ENCODE results near the gene AXL.
A peak's percentile ranks its signal among the peaks of the same experiment; 100 is the strongest.
"Not testable (repeated sequence)": the region's sequence is repeated elsewhere in the genome, so short reads cannot be mapped to it uniquely, and the experiment has no call there.

AXL gene

GRCh38 chr19:41192574-41193429 is 26.2 kb upstream of the AXL start, which contains the start of gene CYP2S1:
Gene CYP2S1, plus strand, starts transcription at chr19:41193219. Its CDS starts 46 bp downstream, at chr19:41193265.
- Histone ChIP-seq H3K4me1 (ENCODE audit: control insufficient read depth, insufficient read depth, low read length, poor library complexity, severe bottlenecking) (peaks cover 31% of the 10 kb centered on the region), H3K9me3 (ENCODE audit: control insufficient read depth, low read length) (no peaks in the 10 kb centered on the region), H3K27ac (ENCODE audit: low read depth, low read length, severe bottlenecking) (no peak within 1 kb of the TSS), H3K36me3 (ENCODE audit: control insufficient read depth, insufficient read depth, low read length) (no peaks in the 10 kb centered on the region), H3K4me3 (ENCODE audit: extremely low read depth, insufficient read depth, low read length, poor library complexity, severe bottlenecking) (peak within 1 kb of the TSS; percentile 51)
- 5% methylated on average over 43 to 46 of the region's 58 CpGs for WGBS, 2 experiments (ENCODE audit: insufficient coverage in 2 of 2)

DNA sequence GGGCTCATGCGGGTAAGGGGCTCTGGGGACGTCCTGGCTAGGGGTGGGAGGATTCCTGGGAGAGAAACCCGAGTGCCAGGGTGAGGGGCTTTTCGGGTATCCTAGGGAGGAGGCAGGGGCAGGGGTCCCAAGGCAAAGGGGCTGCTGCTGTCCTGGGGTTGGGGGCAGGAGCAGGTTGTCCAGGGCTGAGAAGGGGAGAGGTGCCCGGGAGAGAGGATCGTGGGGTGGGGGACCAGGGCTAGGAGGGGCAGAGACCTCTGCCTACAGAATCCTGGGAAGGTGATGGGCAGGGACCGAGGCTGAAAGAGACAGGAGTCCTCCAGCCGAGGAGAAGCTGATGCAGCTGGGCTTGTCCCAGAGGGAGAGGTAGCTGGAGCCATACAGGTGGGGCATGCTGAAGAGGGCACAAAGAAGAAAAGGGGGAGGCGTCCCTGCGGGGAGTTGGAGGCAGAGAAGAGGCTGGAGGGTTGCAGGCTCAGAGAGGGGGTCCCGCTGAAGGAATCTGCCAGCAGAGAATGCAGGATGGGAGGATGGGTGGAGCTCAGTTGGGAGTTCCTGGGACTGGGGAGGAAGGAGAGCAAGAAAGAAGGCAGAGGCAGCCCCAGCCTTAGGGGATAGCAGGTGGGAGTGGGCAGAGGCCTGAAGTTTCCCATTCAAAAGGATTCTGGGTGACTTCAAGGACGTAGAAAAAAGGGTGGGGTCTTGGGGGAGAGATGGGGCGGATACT is 25.4 kb upstream of the AXL start:
- peaks cover 31% of the 10 kb centered on the region for H3K4me1 ChIP-seq (ENCODE audit: control insufficient read depth, insufficient read depth, low read length, poor library complexity, severe bottlenecking)

DNA sequence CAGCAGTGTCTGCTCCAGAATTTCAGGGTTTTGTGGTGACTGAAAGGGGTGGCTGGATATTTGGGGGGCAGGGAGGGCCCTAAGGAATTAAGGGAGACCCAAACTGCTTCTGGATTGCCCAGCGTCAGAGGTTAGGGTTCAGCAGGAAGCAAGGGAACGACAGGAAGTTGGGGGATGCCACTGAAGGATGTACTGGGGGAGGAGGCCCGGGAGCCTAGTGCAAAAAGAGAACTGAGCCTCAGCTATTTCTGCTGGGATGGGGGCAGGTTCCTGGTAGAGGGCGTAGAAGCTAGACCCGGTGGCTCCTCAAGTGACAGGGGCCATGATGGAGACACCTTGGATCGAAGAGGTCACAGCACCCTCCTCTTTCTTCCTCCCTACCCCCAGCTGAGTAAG is 24.9 kb upstream of the AXL start:
- Histone ChIP-seq H3K27ac (ENCODE audit: low read depth, low read length, severe bottlenecking) (no peak overlapping the region), H3K4me3 (ENCODE audit: extremely low read depth, insufficient read depth, low read length, poor library complexity, severe bottlenecking) (peak overlapping the region; percentile 51), H3K36me3 (ENCODE audit: control insufficient read depth, insufficient read depth, low read length) (peaks cover 3% of the 10 kb centered on the region), H3K4me1 (ENCODE audit: control insufficient read depth, insufficient read depth, low read length, poor library complexity, severe bottlenecking) (peaks cover 31% of the 10 kb centered on the region), H3K9me3 (ENCODE audit: control insufficient read depth, low read length) (no peaks in the 10 kb centered on the region)
- 46 to 47% methylated on average over 4 to 5 of the region's 6 CpGs for WGBS, 2 experiments (ENCODE audit: insufficient coverage in 2 of 2)

More for the DNA sequence above, 25.4 kb upstream of the AXL start:
- H3K36me3 ChIP-seq (ENCODE audit: control insufficient read depth, insufficient read depth, low read length): peaks cover 2% of the 10 kb centered on the region
- H3K4me3 ChIP-seq (ENCODE audit: extremely low read depth, insufficient read depth, low read length, poor library complexity, severe bottlenecking): peak overlapping the region; percentile 51
- no peaks in the 10 kb centered on the region for H3K9me3 ChIP-seq (ENCODE audit: control insufficient read depth, low read length)
- 8 to 14% methylated on average over 11 to 12 of the region's 13 CpGs for WGBS, 2 experiments (ENCODE audit: insufficient coverage in 2 of 2)
- H3K27ac ChIP-seq (ENCODE audit: low read depth, low read length, severe bottlenecking): no peak overlapping the region

DNA sequence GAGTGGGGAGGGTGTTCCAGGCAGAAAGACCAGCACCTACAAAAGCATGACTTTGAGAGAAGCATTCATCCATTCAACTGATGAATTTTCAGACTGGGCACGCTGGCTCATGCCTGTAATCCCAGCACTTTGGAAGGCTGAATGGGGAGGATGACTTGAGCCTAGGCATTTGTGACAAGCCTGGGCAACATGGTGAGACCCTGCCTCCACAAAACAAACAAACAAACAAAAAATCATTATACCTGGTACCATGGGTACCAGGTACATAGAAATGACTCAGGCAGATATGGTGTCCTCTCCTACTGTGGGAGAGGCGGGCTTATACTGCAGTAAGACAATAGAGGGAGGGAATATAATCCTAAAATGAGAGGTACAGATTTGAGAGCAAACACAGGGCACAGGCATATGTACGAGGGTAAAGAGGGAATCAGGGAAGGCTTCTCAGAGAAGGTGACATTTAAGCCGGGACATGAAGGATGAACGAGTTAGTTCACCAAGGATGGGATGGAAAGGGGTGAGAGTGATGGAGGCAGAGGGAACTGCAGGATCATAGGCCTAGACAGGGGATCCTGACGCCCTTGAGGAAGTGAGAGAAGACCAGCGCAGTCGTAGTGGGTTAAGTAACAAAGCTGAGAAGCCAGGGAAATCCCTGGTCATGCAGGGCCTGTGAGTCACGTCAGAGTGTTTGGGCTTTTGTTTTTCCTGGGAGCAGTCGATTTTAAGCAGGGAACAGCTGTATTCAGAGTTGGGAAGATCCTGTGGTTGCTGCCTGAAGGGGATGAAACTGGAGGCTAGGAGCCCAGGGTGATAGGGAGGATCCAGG is 23.1 kb upstream of the AXL start:
- Histone ChIP-seq H3K36me3 (ENCODE audit: control insufficient read depth, insufficient read depth, low read length) (peaks cover 11% of the 10 kb centered on the region), H3K27ac (ENCODE audit: low read depth, low read length, severe bottlenecking) (no peak overlapping the region), H3K4me1 (ENCODE audit: control insufficient read depth, insufficient read depth, low read length, poor library complexity, severe bottlenecking) (peaks cover 31% of the 10 kb centered on the region), H3K9me3 (ENCODE audit: control insufficient read depth, low read length) (no peaks in the 10 kb centered on the region), H3K4me3 (ENCODE audit: extremely low read depth, insufficient read depth, low read length, poor library complexity, severe bottlenecking) (no peak overlapping the region)
- 81 to 90% methylated on average over 9 of the region's 10 CpGs for WGBS, 2 experiments (ENCODE audit: insufficient coverage in 2 of 2)

GRCh38 chr19:41198559-41198958 is 20.5 kb upstream of the AXL start:
- Histone ChIP-seq H3K27ac (ENCODE audit: low read depth, low read length, severe bottlenecking) (no peak overlapping the region), H3K36me3 (ENCODE audit: control insufficient read depth, insufficient read depth, low read length) (peaks cover 18% of the 10 kb centered on the region), H3K4me3 (ENCODE audit: extremely low read depth, insufficient read depth, low read length, poor library complexity, severe bottlenecking) (no peak overlapping the region), H3K4me1 (ENCODE audit: control insufficient read depth, insufficient read depth, low read length, poor library complexity, severe bottlenecking) (peaks cover 18% of the 10 kb centered on the region), H3K9me3 (ENCODE audit: control insufficient read depth, low read length) (no peaks in the 10 kb centered on the region)
- whole genome bisulfite sequencing, 2 experiments (ENCODE audit: insufficient coverage in 2 of 2): 90 to 96% methylated on average over 8 of the region's 11 CpGs

GRCh38 chr19:41203371-41203770 is 15.7 kb upstream of the AXL start:
- H3K9me3 ChIP-seq (ENCODE audit: control insufficient read depth, low read length): no peaks in the 10 kb centered on the region
- H3K4me3 ChIP-seq (ENCODE audit: extremely low read depth, insufficient read depth, low read length, poor library complexity, severe bottlenecking): no peak overlapping the region
- H3K36me3 ChIP-seq (ENCODE audit: control insufficient read depth, insufficient read depth, low read length): peaks cover 36% of the 10 kb centered on the region
- H3K27ac ChIP-seq (ENCODE audit: low read depth, low read length, severe bottlenecking): no peak overlapping the region
- no peaks in the 10 kb centered on the region for H3K4me1 ChIP-seq (ENCODE audit: control insufficient read depth, insufficient read depth, low read length, poor library complexity, severe bottlenecking)
- WGBS, 2 experiments (ENCODE audit: insufficient coverage in 2 of 2): 92 to 98% methylated on average over 17 to 18 of the region's 18 CpGs

DNA sequence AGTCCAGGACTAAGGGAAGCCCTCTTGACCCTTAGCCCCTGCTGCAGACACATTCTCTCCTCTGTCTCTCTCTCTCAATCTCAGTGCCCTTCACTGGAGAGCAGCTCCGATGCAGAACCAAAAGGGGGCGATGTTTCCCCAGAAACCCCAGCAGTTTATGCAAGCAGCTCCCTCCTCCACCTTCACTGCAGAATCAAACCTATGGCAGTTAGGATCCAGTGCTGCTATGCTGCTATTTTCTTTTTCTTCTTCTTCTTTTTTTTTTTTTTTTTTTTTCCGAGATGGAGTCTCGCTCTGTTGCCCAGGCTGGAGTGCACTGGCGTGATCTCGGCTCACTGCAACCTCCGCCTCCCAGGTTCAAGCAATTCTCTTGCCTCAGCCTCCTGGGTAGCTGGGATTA is 14.7 kb upstream of the AXL start:
- WGBS, 2 experiments (ENCODE audit: insufficient coverage in 2 of 2): 9 to 60% methylated on average over 2 to 5 of the region's 7 CpGs
- peaks cover 32% of the 10 kb centered on the region for H3K36me3 ChIP-seq (ENCODE audit: control insufficient read depth, insufficient read depth, low read length)
- not testable (repeated sequence) for H3K27ac ChIP-seq (ENCODE audit: low read depth, low read length, severe bottlenecking); H3K4me1 ChIP-seq (ENCODE audit: control insufficient read depth, insufficient read depth, low read length, poor library complexity, severe bottlenecking); H3K4me3 ChIP-seq (ENCODE audit: extremely low read depth, insufficient read depth, low read length, poor library complexity, severe bottlenecking); H3K9me3 ChIP-seq (ENCODE audit: control insufficient read depth, low read length)

GRCh38 chr19:41205995-41206394 is 13.0 kb upstream of the AXL start:
- peaks cover 24% of the 10 kb centered on the region for H3K36me3 ChIP-seq (ENCODE audit: control insufficient read depth, insufficient read depth, low read length)
- 91 to 94% methylated on average over 5 to 7 of the region's 10 CpGs for WGBS, 2 experiments (ENCODE audit: insufficient coverage in 2 of 2)
- H3K27ac ChIP-seq (ENCODE audit: low read depth, low read length, severe bottlenecking): no peak overlapping the region
- no peaks in the 10 kb centered on the region for H3K4me1 ChIP-seq (ENCODE audit: control insufficient read depth, insufficient read depth, low read length, poor library complexity, severe bottlenecking)
- H3K9me3 ChIP-seq (ENCODE audit: control insufficient read depth, low read length): no peaks in the 10 kb centered on the region
- H3K4me3 ChIP-seq (ENCODE audit: extremely low read depth, insufficient read depth, low read length, poor library complexity, severe bottlenecking): no peak overlapping the region

DNA sequence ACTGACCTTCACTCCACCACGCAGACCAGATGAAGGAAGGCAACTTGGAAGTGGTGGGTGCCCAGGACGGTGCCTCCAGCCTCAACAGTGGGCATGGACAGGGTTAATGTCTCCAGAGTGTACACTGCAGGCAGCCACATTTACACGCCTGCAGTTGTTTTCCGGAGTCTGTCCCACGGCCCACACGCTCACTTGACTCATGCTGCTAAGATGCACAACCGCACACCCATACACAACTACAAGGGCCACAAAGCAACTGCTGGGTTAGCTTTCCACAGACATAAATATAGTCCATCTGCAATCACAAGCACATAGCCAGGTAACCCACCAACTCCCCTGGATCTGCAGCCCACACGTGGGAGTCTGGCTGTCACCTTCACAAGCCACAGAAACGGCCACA is 12.6 kb upstream of the AXL start:
- Histone ChIP-seq H3K4me1 (ENCODE audit: control insufficient read depth, insufficient read depth, low read length, poor library complexity, severe bottlenecking) (no peaks in the 10 kb centered on the region), H3K27ac (ENCODE audit: low read depth, low read length, severe bottlenecking) (no peak overlapping the region), H3K9me3 (ENCODE audit: control insufficient read depth, low read length) (no peaks in the 10 kb centered on the region), H3K36me3 (ENCODE audit: control insufficient read depth, insufficient read depth, low read length) (peaks cover 20% of the 10 kb centered on the region), H3K4me3 (ENCODE audit: extremely low read depth, insufficient read depth, low read length, poor library complexity, severe bottlenecking) (no peak overlapping the region)
- WGBS, 2 experiments (ENCODE audit: insufficient coverage in 2 of 2): 91 to 97% methylated on average over 8 to 9 of the region's 9 CpGs

GRCh38 chr19:41206926-41207750 is 11.9 kb upstream of the AXL start:
- Histone ChIP-seq H3K4me1 (ENCODE audit: control insufficient read depth, insufficient read depth, low read length, poor library complexity, severe bottlenecking) (no peaks in the 10 kb centered on the region), H3K9me3 (ENCODE audit: control insufficient read depth, low read length) (no peaks in the 10 kb centered on the region), H3K4me3 (ENCODE audit: extremely low read depth, insufficient read depth, low read length, poor library complexity, severe bottlenecking) (no peak overlapping the region), H3K36me3 (ENCODE audit: control insufficient read depth, insufficient read depth, low read length) (peaks cover 18% of the 10 kb centered on the region), H3K27ac (ENCODE audit: low read depth, low read length, severe bottlenecking) (no peak overlapping the region)
- WGBS, 2 experiments (ENCODE audit: insufficient coverage in 2 of 2): 95% methylated on average over 15 to 25 of the region's 26 CpGs

Measured in mesodermal cell (in vitro differentiated cells).